Suprapubic skin (tissue), 4 donors: ENCODE data around the gene CFAP74.

Experiments
- CTCF ChIP-seq, 2 donors: fragments of 200-600 bp in 1 of 2; fragments of 450-650 bp in 1 of 2; sonication (generic) in 1 of 2; IDR thresholded peaks; one replicate each; pipeline ENCODE4 v1.5.1; 2016 to 2019; ENCODE audit warnings: antibody characterized with exemption in 2 of 2, mild to moderate bottlenecking in 1 of 2, moderate library complexity in 1 of 2
- EP300 ChIP-seq: sonication (generic); formaldehyde crosslinking; IDR thresholded peaks from one replicate; pipeline ENCODE4 v1.6.1; 2017; ENCODE audit warnings: antibody characterized with exemption
- POLR2AphosphoS5 ChIP-seq, 3 donors: sonication (generic); formaldehyde crosslinking; IDR thresholded peaks; one replicate each; pipeline ENCODE4 v1.6.1; 2017; ENCODE audit warnings: antibody characterized with exemption in 3 of 3

GRCh38 chr1:1892079-1892762, 111.4 kb downstream of the CFAP74 start:
- TF ChIP-seq EP300, result no peak
- no peak for TF ChIP-seq CTCF (IDR thresholded peaks at IDR 0.05)
- TF ChIP-seq POLR2AphosphoS5 (IDR thresholded peaks at IDR 0.05), result no peak
